ENCODE results near the gene DPYSL3. TPM values are rescaled to one million over a fixed set of nuclear protein-coding genes. Genes with fewer than 3 reads are reported as not detected.

The DPYSL3 gene
- total RNA-seq, 1 donor from 2014 or later, result 84.1 TPM

- H3K4me1 Mint-ChIP-seq (ENCODE audit: unreplicated experiment), result no peaks in the 10 kb centered on the region
- no peak overlapping the region for H3K27ac Mint-ChIP-seq (ENCODE audit: unreplicated experiment)
- H3K9me3 Mint-ChIP-seq (ENCODE audit: unreplicated experiment), result no peaks in the 10 kb centered on the region
- TF ChIP-seq CTCF (IDR thresholded peaks at IDR 0.05), result no peak
- DNase-seq (ENCODE audit: extremely low spot score, unreplicated experiment), result no peak
- peaks cover 34% of the 10 kb centered on the region for H3K27me3 Mint-ChIP-seq (ENCODE audit: unreplicated experiment)
- no peak overlapping the region for H3K4me3 Mint-ChIP-seq (ENCODE audit: unreplicated experiment)
- H3K36me3 Mint-ChIP-seq (ENCODE audit: unreplicated experiment), result no peaks in the 10 kb centered on the region
Measured at GRCh38 chr5:147348451-147348850, 161.4 kb downstream of the DPYSL3 start.

GRCh38 chr5:147348046-147348445 lies 161.8 kb downstream of the DPYSL3 start:
- no peak overlapping the region for H3K4me3 Mint-ChIP-seq (ENCODE audit: unreplicated experiment)
- no peak for TF ChIP-seq CTCF (IDR thresholded peaks at IDR 0.05)
- H3K9me3 Mint-ChIP-seq (ENCODE audit: unreplicated experiment), result no peaks in the 10 kb centered on the region
- peaks cover 35% of the 10 kb centered on the region for H3K27me3 Mint-ChIP-seq (ENCODE audit: unreplicated experiment)
- H3K36me3 Mint-ChIP-seq (ENCODE audit: unreplicated experiment), result no peaks in the 10 kb centered on the region
- H3K27ac Mint-ChIP-seq (ENCODE audit: unreplicated experiment), result no peak overlapping the region
- no peaks in the 10 kb centered on the region for H3K4me1 Mint-ChIP-seq (ENCODE audit: unreplicated experiment)
- DNase-seq (ENCODE audit: extremely low spot score, unreplicated experiment), result no peak

- no peak for TF ChIP-seq CTCF (IDR thresholded peaks at IDR 0.05)
- H3K27me3 Mint-ChIP-seq (ENCODE audit: unreplicated experiment), result peaks cover 36% of the 10 kb centered on the region
- H3K27ac Mint-ChIP-seq (ENCODE audit: unreplicated experiment), result no peak overlapping the region
- no peaks in the 10 kb centered on the region for H3K4me1 Mint-ChIP-seq (ENCODE audit: unreplicated experiment)
- no peak for DNase-seq (ENCODE audit: extremely low spot score, unreplicated experiment)
- no peak overlapping the region for H3K4me3 Mint-ChIP-seq (ENCODE audit: unreplicated experiment)
- no peaks in the 10 kb centered on the region for H3K36me3 Mint-ChIP-seq (ENCODE audit: unreplicated experiment)
- H3K9me3 Mint-ChIP-seq (ENCODE audit: unreplicated experiment), result no peaks in the 10 kb centered on the region
Measured at GRCh38 chr5:147346006-147346561, 163.8 kb downstream of the DPYSL3 start.

GRCh38 chr5:147344861-147345260 lies 165.0 kb downstream of the DPYSL3 start:
- no peaks in the 10 kb centered on the region for H3K36me3 Mint-ChIP-seq (ENCODE audit: unreplicated experiment)
- no peak for DNase-seq (ENCODE audit: extremely low spot score, unreplicated experiment)
- H3K27ac Mint-ChIP-seq (ENCODE audit: unreplicated experiment), result no peak overlapping the region
- TF ChIP-seq CTCF (IDR thresholded peaks at IDR 0.05), result no peak
- no peaks in the 10 kb centered on the region for H3K9me3 Mint-ChIP-seq (ENCODE audit: unreplicated experiment)
- no peak overlapping the region for H3K4me3 Mint-ChIP-seq (ENCODE audit: unreplicated experiment)
- peaks cover 36% of the 10 kb centered on the region for H3K27me3 Mint-ChIP-seq (ENCODE audit: unreplicated experiment)
- no peaks in the 10 kb centered on the region for H3K4me1 Mint-ChIP-seq (ENCODE audit: unreplicated experiment)

GRCh38 chr5:147341345-147341744 lies 168.5 kb downstream of the DPYSL3 start:
- Mint-ChIP-seq H3K4me3 (ENCODE audit: unreplicated experiment) (no peak overlapping the region), H3K9me3 (ENCODE audit: unreplicated experiment) (no peaks in the 10 kb centered on the region), H3K27me3 (ENCODE audit: unreplicated experiment) (peaks cover 33% of the 10 kb centered on the region), H3K4me1 (ENCODE audit: unreplicated experiment) (no peaks in the 10 kb centered on the region), H3K27ac (ENCODE audit: unreplicated experiment) (no peak overlapping the region), H3K36me3 (ENCODE audit: unreplicated experiment) (no peaks in the 10 kb centered on the region)
- no peak for TF ChIP-seq CTCF (IDR thresholded peaks at IDR 0.05)
- DNase-seq (ENCODE audit: extremely low spot score, unreplicated experiment), result no peak

Data from osteocyte (in vitro differentiated cells).